ENCODE data around the gene UGT1A8. TPM values are rescaled to one million over a fixed set of nuclear protein-coding genes. Genes with fewer than 3 reads are reported as not detected.
"Not testable (repeated sequence)": the region's sequence is repeated elsewhere in the genome, so short reads cannot be mapped to it uniquely, and the experiment has no call there.

Gene UGT1A8
- total and polyA plus RNA-seq, 2 donors from 2014 or later: 30.0 TPM; not detected in 1

GRCh38 chr2:233740870-233741269 is 123.4 kb downstream of the UGT1A8 start:
- no peak overlapping the region for H3K9ac ChIP-seq (ENCODE audit: low read length in 3 of 3)
- intact Hi-C loops (cut with DNase I): no loop called here
- DNase-seq (no peak), FAIRE-seq (no peak)
- no peaks in the 10 kb centered on the region for H3K27me3 ChIP-seq (ENCODE audit: control insufficient read depth, insufficient read depth, low read length)
- no peak overlapping the region for H3K4me3 ChIP-seq (ENCODE audit: low read length in 3 of 3)
- H3K9me3 ChIP-seq (ENCODE audit: control insufficient read depth in 2 of 3, insufficient read depth in 1 of 3, low read length in 3 of 3): no peaks in the 10 kb centered on the region
- H3K36me3 ChIP-seq (ENCODE audit: control insufficient read depth in 2 of 3, insufficient read depth in 3 of 3, low read length in 3 of 3): peaks cover 0 to 3% (median 0%) of the 10 kb centered on the region in 3 donors
- peaks cover 0 to 6% (median 5%) of the 10 kb centered on the region in 3 donors for H3K4me1 ChIP-seq (ENCODE audit: control insufficient read depth in 2 of 3, insufficient read depth in 2 of 3, low read depth in 1 of 3, low read length in 3 of 3)
- H3K27ac ChIP-seq (ENCODE audit: low read depth in 2 of 2, low read length in 2 of 2): no peak overlapping the region
- TF ChIP-seq, protein P1, sequence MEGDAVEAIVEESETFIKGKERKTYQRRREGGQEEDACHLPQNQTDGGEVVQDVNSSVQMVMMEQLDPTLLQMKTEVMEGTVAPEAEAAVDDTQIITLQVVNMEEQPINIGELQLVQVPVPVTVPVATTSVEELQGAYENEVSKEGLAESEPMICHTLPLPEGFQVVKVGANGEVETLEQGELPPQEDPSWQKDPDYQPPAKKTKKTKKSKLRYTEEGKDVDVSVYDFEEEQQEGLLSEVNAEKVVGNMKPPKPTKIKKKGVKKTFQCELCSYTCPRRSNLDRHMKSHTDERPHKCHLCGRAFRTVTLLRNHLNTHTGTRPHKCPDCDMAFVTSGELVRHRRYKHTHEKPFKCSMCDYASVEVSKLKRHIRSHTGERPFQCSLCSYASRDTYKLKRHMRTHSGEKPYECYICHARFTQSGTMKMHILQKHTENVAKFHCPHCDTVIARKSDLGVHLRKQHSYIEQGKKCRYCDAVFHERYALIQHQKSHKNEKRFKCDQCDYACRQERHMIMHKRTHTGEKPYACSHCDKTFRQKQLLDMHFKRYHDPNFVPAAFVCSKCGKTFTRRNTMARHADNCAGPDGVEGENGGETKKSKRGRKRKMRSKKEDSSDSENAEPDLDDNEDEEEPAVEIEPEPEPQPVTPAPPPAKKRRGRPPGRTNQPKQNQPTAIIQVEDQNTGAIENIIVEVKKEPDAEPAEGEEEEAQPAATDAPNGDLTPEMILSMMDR (IDR thresholded peaks at IDR 0.05; ENCODE audit: borderline replicate concordance, extremely low read depth, insufficient read depth): no peak

DNA sequence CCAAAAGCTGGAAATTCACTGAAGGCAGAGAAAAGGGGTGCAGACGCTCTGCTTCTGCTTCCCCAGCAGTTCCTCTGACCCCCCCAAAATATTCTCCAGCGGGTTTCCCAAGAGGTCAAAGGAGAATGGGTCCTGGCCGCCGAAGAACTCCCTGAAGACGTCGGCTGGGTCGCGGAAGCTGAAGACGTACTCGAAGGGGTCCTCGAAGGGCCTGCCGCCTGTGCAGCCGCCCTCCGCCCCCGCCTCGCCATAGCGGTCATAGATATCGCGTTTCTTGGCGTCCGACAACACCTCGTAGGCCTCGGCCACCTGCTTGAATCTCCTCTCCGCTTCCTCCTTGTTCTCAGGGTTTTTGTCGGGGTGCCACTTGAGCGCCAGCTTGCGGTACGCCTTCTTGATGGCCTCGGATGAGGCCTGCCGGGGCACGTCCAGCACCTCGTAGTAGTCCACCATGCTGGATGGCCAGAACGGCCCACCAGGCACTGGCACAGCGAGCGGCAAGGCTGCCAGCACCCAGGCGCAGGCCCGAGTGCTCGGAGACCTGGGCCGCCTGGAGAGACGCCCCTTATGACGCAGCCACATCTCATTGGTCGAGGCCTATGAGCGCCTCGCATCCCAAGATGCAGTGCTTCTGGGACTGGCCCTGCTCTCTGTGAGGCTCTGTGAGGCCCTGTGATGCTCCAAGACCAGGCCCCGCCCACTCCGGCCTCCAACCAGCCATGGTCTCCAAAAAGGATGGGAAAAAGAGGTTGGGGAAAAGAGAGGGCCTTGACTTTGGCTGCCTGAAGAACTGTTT is 126.2 kb downstream of the UGT1A8 start:
- H3K4me1 ChIP-seq (ENCODE audit: control insufficient read depth in 2 of 3, insufficient read depth in 2 of 3, low read depth in 1 of 3, low read length in 3 of 3): peaks cover 0 to 12% (median 5%) of the 10 kb centered on the region in 3 donors

GRCh38 chr2:233745073-233745755 is 127.8 kb downstream of the UGT1A8 start:
- Histone ChIP-seq H3K9me3 (ENCODE audit: control insufficient read depth in 2 of 3, insufficient read depth in 1 of 3, low read length in 3 of 3) (no peaks in the 10 kb centered on the region), H3K27me3 (ENCODE audit: control insufficient read depth, insufficient read depth, low read length) (no peaks in the 10 kb centered on the region), H3K4me3 (ENCODE audit: low read length in 3 of 3) (no peak overlapping the region), H3K4me1 (ENCODE audit: control insufficient read depth in 2 of 3, insufficient read depth in 2 of 3, low read depth in 1 of 3, low read length in 3 of 3) (peaks cover 0 to 12% (median 3%) of the 10 kb centered on the region in 3 donors), H3K9ac (ENCODE audit: low read length in 3 of 3) (no peak overlapping the region), H3K36me3 (ENCODE audit: control insufficient read depth in 2 of 3, insufficient read depth in 3 of 3, low read length in 3 of 3) (peaks cover 0 to 3% (median 0%) of the 10 kb centered on the region in 3 donors), H3K27ac (ENCODE audit: low read depth in 2 of 2, low read length in 2 of 2) (no peak overlapping the region)
- FAIRE-seq (no peak), DNase-seq (no peak)
- TF ChIP-seq, protein P1 (IDR thresholded peaks at IDR 0.05; ENCODE audit: borderline replicate concordance, extremely low read depth, insufficient read depth): no peak
- intact Hi-C loops (cut with DNase I): no loop called here

More for the DNA sequence above, 126.2 kb downstream of the UGT1A8 start:
- peak in 1 of 5 donors; percentile 71 for DNase-seq
- Histone ChIP-seq H3K36me3 (ENCODE audit: control insufficient read depth in 2 of 3, insufficient read depth in 3 of 3, low read length in 3 of 3) (peaks cover 0 to 3% (median 0%) of the 10 kb centered on the region in 3 donors), H3K4me3 (ENCODE audit: low read length in 3 of 3) (no peak overlapping the region), H3K27ac (ENCODE audit: low read depth in 2 of 2, low read length in 2 of 2) (no peak overlapping the region), H3K9me3 (ENCODE audit: control insufficient read depth in 2 of 3, insufficient read depth in 1 of 3, low read length in 3 of 3) (no peaks in the 10 kb centered on the region), H3K27me3 (ENCODE audit: control insufficient read depth, insufficient read depth, low read length) (no peaks in the 10 kb centered on the region), H3K9ac (ENCODE audit: low read length in 3 of 3) (no peak overlapping the region)
- TF ChIP-seq, protein P1 (IDR thresholded peaks at IDR 0.05; ENCODE audit: borderline replicate concordance, extremely low read depth, insufficient read depth): no peak
- no peak for FAIRE-seq
- intact Hi-C loops (cut with DNase I): no loop called here

DNA sequence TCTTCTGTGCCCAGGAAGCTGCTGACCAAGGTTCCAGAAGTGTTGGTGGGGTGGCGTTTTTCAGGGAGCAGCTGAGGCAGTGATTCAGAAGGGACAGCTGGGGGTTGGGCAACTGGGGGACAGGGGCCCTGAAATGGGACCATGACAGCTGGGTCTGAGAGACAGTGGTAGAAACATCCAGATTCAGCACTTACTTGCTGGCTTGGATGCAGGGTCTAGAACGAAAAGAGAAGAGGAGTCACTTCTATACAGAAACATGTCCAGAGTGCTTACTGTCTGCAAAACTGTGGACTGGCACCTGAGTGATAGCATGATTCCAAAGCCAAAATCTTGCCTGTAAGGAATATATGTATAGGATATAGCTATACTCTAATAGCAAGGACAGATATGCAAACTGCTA is 128.4 kb downstream of the UGT1A8 start:
- H3K36me3 ChIP-seq (ENCODE audit: control insufficient read depth in 2 of 3, insufficient read depth in 3 of 3, low read length in 3 of 3); H3K4me3 ChIP-seq (ENCODE audit: low read length in 3 of 3); H3K9me3 ChIP-seq (ENCODE audit: control insufficient read depth in 2 of 3, insufficient read depth in 1 of 3, low read length in 3 of 3); DNase-seq; H3K27ac ChIP-seq (ENCODE audit: low read depth in 2 of 2, low read length in 2 of 2); intact Hi-C loops (cut with DNase I); H3K27me3 ChIP-seq (ENCODE audit: control insufficient read depth, insufficient read depth, low read length); H3K9ac ChIP-seq (ENCODE audit: low read length in 3 of 3); FAIRE-seq: not testable (repeated sequence)
- H3K4me1 ChIP-seq (ENCODE audit: control insufficient read depth in 2 of 3, insufficient read depth in 2 of 3, low read depth in 1 of 3, low read length in 3 of 3): peaks cover 0 to 12% (median 3%) of the 10 kb centered on the region in 3 donors
